ENCODE results near the gene KCTD11.

GRCh38 chr17:7352910-7353635, 1.1 kb downstream of the KCTD11 start:
- no peak for TF ChIP-seq CTCF (IDR thresholded peaks at IDR 0.05)
- TF ChIP-seq POLR2A (IDR thresholded peaks at IDR 0.05): no peak

Measured in thyroid gland (tissue), 4 donors.